Parathyroid adenoma (tissue), 2 donors: ENCODE measurements around the gene PKM.

ENCODE experiments used
- H2AFZ ChIP-seq: fragments of 300-600 bp; sonication (generic); one replicate; pipeline ENCODE4 v1.7.0; 2017; ENCODE audit warnings: antibody characterized with exemption, mild to moderate bottlenecking
- H3K27ac ChIP-seq: fragments of 300-600 bp; sonication (generic); one replicate; pipeline ENCODE4 v1.7.0; 2017
- H3K27me3 ChIP-seq: fragments of 300-600 bp; sonication (generic); one replicate; pipeline ENCODE4 v1.7.0; 2017; ENCODE audit warnings: low read length; ENCODE audit not compliant: control insufficient read depth, insufficient read depth
- H3K36me3 ChIP-seq: fragments of 300-600 bp; sonication (generic); one replicate; pipeline ENCODE4 v1.7.0; 2017; ENCODE audit warnings: low read length; ENCODE audit not compliant: control insufficient read depth, insufficient read depth
- H3K4me1 ChIP-seq: fragments of 300-600 bp; sonication (generic); one replicate; pipeline ENCODE4 v1.7.0; 2017; ENCODE audit warnings: control low read depth
- H3K4me2 ChIP-seq: fragments of 300-600 bp; sonication (generic); one replicate; pipeline ENCODE4 v1.7.0; 2017; ENCODE audit warnings: low read length
- H3K4me3 ChIP-seq: fragments of 300-600 bp; sonication (generic); one replicate; pipeline ENCODE4 v1.7.0; 2017; ENCODE audit warnings: low read depth, low read length
- H3K79me2 ChIP-seq: fragments of 300-600 bp; sonication (generic); one replicate; pipeline ENCODE4 v1.7.0; 2017; ENCODE audit warnings: control low read depth
- H3K9ac ChIP-seq: fragments of 300-600 bp; sonication (generic); one replicate; pipeline ENCODE4 v1.7.0; 2017; ENCODE audit warnings: mild to moderate bottlenecking
- H3K9me3 ChIP-seq: fragments of 300-600 bp; sonication (generic); one replicate; pipeline ENCODE4 v1.7.0; 2017; ENCODE audit warnings: low read length; ENCODE audit not compliant: control insufficient read depth
- CTCF ChIP-seq: fragments of 300-600 bp; sonication (generic); IDR thresholded peaks from one replicate; pipeline ENCODE4 v1.7.0; 2017; ENCODE audit warnings: antibody characterized with exemption, mild to moderate bottlenecking
- donor health status: primary hyperparathyroidism.

PKM gene

GRCh38 chr15:72155003-72155621 lies 75.9 kb downstream of the PKM start:
- H3K79me2 ChIP-seq: no peaks in the 10 kb centered on the region
- H3K27ac ChIP-seq: peak overlapping the region; percentile 75
- H3K9me3 ChIP-seq: no peaks in the 10 kb centered on the region
- peak overlapping the region; percentile 62 for H3K4me3 ChIP-seq
- H3K4me1 ChIP-seq: peaks cover 6% of the 10 kb centered on the region
- no peak for TF ChIP-seq CTCF
- H3K36me3 ChIP-seq: no peaks in the 10 kb centered on the region
- H3K4me2 ChIP-seq: peak overlapping the region; percentile 93
- no peaks in the 10 kb centered on the region for H3K27me3 ChIP-seq
- peak overlapping the region; percentile 81 for H2AFZ ChIP-seq
- no peak overlapping the region for H3K9ac ChIP-seq

- H3K9me3 ChIP-seq: no peaks in the 10 kb centered on the region
- H2AFZ ChIP-seq: no peak overlapping the region
- no peaks in the 10 kb centered on the region for H3K27me3 ChIP-seq
- TF ChIP-seq CTCF: no peak
- H3K27ac ChIP-seq: peak overlapping the region; percentile 75
- H3K9ac ChIP-seq: no peak overlapping the region
- no peaks in the 10 kb centered on the region for H3K36me3 ChIP-seq
- H3K79me2 ChIP-seq: no peaks in the 10 kb centered on the region
- no peak overlapping the region for H3K4me2 ChIP-seq
- H3K4me1 ChIP-seq: peaks cover 6% of the 10 kb centered on the region
- no peak overlapping the region for H3K4me3 ChIP-seq
Observed at GRCh38 chr15:72154316-72154715, 76.7 kb downstream of the PKM start.

GRCh38 chr15:72153269-72154000 lies 77.6 kb downstream of the PKM start:
- TF ChIP-seq CTCF: no peak
- Histone ChIP-seq H3K27ac (peak overlapping the region; percentile 59), H3K4me1 (peaks cover 6% of the 10 kb centered on the region)

More at GRCh38 chr15:72153269-72154000, 77.6 kb downstream of the PKM start:
- H3K27me3 ChIP-seq: no peaks in the 10 kb centered on the region
- H3K4me3 ChIP-seq: no peak overlapping the region
- no peaks in the 10 kb centered on the region for H3K79me2 ChIP-seq
- H3K36me3 ChIP-seq: no peaks in the 10 kb centered on the region
- no peak overlapping the region for H3K9ac ChIP-seq
- no peak overlapping the region for H2AFZ ChIP-seq
- no peaks in the 10 kb centered on the region for H3K9me3 ChIP-seq
- H3K4me2 ChIP-seq: no peak overlapping the region
